Measurements from ENCODE around the gene BRAF. TPM values are rescaled to one million over a fixed set of nuclear protein-coding genes. Genes with fewer than 3 reads are reported as not detected.
"Not testable (repeated sequence)": the region's sequence is repeated elsewhere in the genome, so short reads cannot be mapped to it uniquely, and the experiment has no call there.

BRAF gene
- total and polyA plus RNA-seq, 2 experiments from 2014 or later = 15.5 to 34.8 TPM

GRCh38 chr7:140915935-140916555 lies 8.7 kb downstream of the BRAF start:
- Histone ChIP-seq H3K27ac (no peak overlapping the region), H3K27me3 (no peaks in the 10 kb centered on the region), H3K4me1 (ENCODE audit: low read depth) (no peaks in the 10 kb centered on the region), H3K36me3 (no peaks in the 10 kb centered on the region), H3K9me3 (ENCODE audit: low read depth) (no peaks in the 10 kb centered on the region), H3K4me3 (no peak overlapping the region)
- DNase-seq (ENCODE audit: low read depth in 1 of 2, low spot score in 1 of 2) = no peak
- TF ChIP-seq CTCF (IDR thresholded peaks at IDR 0.05; ENCODE audit: low read depth, low read length) = no peak

DNA sequence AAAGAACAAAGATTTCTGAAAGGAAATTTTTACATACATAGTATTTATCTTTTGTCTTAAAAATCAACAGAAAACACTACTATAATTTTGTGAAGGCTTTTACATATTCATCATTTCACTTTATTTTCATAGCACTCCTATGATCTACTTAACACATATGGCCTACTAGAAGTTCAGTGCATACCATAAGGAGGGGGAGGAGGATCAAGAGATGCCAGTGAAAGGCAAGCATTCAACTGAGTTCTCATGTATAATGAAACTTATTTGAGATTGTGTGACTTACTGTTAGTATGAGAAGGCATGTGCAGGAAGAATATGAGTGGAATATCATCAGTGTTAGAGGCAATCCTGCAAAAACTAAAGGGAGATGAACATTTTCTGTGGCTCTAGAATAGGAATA lies 10.6 kb downstream of the BRAF start:
- Histone ChIP-seq H3K4me1 (ENCODE audit: low read depth) (no peaks in the 10 kb centered on the region), H3K27me3 (no peaks in the 10 kb centered on the region), H3K9me3 (ENCODE audit: low read depth) (no peaks in the 10 kb centered on the region), H3K27ac (no peak overlapping the region), H3K36me3 (no peaks in the 10 kb centered on the region), H3K4me3 (no peak overlapping the region)
- peak in 1 of 2 donors; percentile 5 for DNase-seq (ENCODE audit: low read depth in 1 of 2, low spot score in 1 of 2)
- TF ChIP-seq CTCF (IDR thresholded peaks at IDR 0.05; ENCODE audit: low read depth, low read length) = no peak

GRCh38 chr7:140913596-140913928 lies 11.2 kb downstream of the BRAF start:
- not testable (repeated sequence) for H3K27me3 ChIP-seq; H3K4me3 ChIP-seq; H3K27ac ChIP-seq; H3K9me3 ChIP-seq (ENCODE audit: low read depth); H3K36me3 ChIP-seq; H3K4me1 ChIP-seq (ENCODE audit: low read depth); DNase-seq (ENCODE audit: low read depth in 1 of 2, low spot score in 1 of 2)

DNA sequence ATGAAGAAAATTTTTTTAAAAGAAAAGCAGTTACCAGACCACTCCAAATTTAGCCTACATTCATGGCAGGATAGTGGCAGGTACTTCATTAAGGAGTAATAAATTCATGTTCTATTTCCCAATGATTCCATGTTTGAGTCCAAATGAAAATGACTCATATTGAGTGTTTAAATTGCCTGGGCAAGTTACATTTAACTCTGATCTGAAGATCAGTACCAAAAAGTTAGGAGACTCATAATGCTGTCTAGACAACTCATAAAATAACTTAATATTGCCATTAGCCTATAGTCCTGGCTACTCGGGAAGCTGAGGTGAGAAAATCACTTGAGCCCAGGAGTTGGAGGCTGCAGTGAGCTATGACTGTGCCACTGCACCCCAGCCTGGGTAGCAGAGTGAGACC lies 13.0 kb downstream of the BRAF start:
- Histone ChIP-seq H3K9me3 (ENCODE audit: low read depth) (no peaks in the 10 kb centered on the region), H3K36me3 (no peaks in the 10 kb centered on the region), H3K4me1 (ENCODE audit: low read depth) (no peaks in the 10 kb centered on the region), H3K27ac (no peak overlapping the region), H3K27me3 (no peaks in the 10 kb centered on the region), H3K4me3 (no peak overlapping the region)
- DNase-seq (ENCODE audit: low read depth in 1 of 2, low spot score in 1 of 2) = no peak
- no peak for TF ChIP-seq CTCF (IDR thresholded peaks at IDR 0.05; ENCODE audit: low read depth, low read length)

GRCh38 chr7:140909476-140910161 lies 15.1 kb downstream of the BRAF start:
- DNase-seq (ENCODE audit: low read depth in 1 of 2, low spot score in 1 of 2) = no peak
- no peaks in the 10 kb centered on the region for H3K4me1 ChIP-seq (ENCODE audit: low read depth)
- H3K9me3 ChIP-seq (ENCODE audit: low read depth) = no peaks in the 10 kb centered on the region
- H3K27me3 ChIP-seq = no peaks in the 10 kb centered on the region
- H3K27ac ChIP-seq = no peak overlapping the region
- H3K36me3 ChIP-seq = no peaks in the 10 kb centered on the region
- H3K4me3 ChIP-seq = no peak overlapping the region
- TF ChIP-seq CTCF (IDR thresholded peaks at IDR 0.05; ENCODE audit: low read depth, low read length) = no peak

DNA sequence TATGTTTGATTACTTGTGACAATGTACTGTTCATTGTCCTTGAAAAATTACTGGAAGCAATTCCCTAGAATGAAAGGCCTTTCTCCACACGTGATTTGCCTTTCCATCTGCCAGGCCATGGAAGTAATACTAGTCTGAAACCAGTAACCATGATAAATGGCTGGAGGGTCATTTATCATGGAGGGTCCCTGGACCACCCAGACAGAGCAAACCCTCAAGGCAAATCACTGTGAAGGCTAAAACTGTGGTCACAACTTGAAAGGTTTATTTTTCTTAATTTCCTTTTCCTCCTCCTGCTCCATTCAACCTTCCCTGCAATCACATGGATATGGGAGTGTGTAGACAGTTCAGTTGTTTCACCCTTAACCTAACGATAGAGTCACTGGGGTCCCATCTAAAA lies 16.4 kb downstream of the BRAF start:
- Histone ChIP-seq H3K4me3 (no peak overlapping the region), H3K27me3 (no peaks in the 10 kb centered on the region), H3K4me1 (ENCODE audit: low read depth) (no peaks in the 10 kb centered on the region), H3K27ac (no peak overlapping the region), H3K36me3 (no peaks in the 10 kb centered on the region), H3K9me3 (ENCODE audit: low read depth) (no peaks in the 10 kb centered on the region)
- no peak for TF ChIP-seq CTCF (IDR thresholded peaks at IDR 0.05; ENCODE audit: low read depth, low read length)
- DNase-seq (ENCODE audit: low read depth in 1 of 2, low spot score in 1 of 2) = no peak
